Pancreas (tissue), 10 donors: ENCODE data around the gene WDPCP. TPM values are rescaled to one million over a fixed set of nuclear protein-coding genes. Genes with fewer than 3 reads are reported as not detected.

Experiments
- ATAC-seq, 4 donors: fragments of 200-7000 bp; cut with Tn5 transposase; one replicate each; pipeline versions ENCODE4 v1.8.0 to v1.9.1; 2020; ENCODE audit warnings: mild to moderate bottlenecking in 4 of 4, moderate library complexity in 4 of 4
- DNase-seq, 6 donors: peaks; one replicate each; pipeline ENCODE4 v3.0.0-alpha.2; 2020
- FAIRE-seq: peaks from 2 replicates; lab custom pipeline; 2012; peaks lifted over from hg19 to GRCh38; lab: Jason Lieb, UNC
- H3K27ac ChIP-seq, 4 donors: fragments of 200-600 bp; sonication (generic); 1 replicate in 3 of 4; 2 replicates in 1 of 4; pipeline versions ENCODE4 v1.5.0 to v1.8.0; 2020
- H3K27me3 ChIP-seq, 4 donors: fragments of 200-600 bp; one replicate each; pipeline ENCODE4 v1.8.0; 2021
- H3K36me3 ChIP-seq, 3 donors: fragments of 200-600 bp; sonication (generic) in 1 of 3; one replicate each; pipeline versions ENCODE4 v1.5.0 to v1.8.0; 2020 to 2021
- H3K4me1 ChIP-seq, 3 donors: fragments of 200-600 bp; one replicate each; pipeline ENCODE4 v1.8.0; 2021
- H3K4me3 ChIP-seq, 4 donors: fragments of 200-600 bp; sonication (generic) in 2 of 4; one replicate each; pipeline versions ENCODE4 v1.5.0 to v1.8.0; 2020 to 2021
- H3K9me3 ChIP-seq, 4 donors: fragments of 200-600 bp; one replicate each; pipeline ENCODE4 v1.8.0; 2021
- WGBS, 2 donors: extraction: QIAGEN DNeasy Blood & Tissue Kit; methylation state at CpG; one replicate each; pipeline ENCODE4 v1.1.7; 2013; 5-methylcytosine and 5-hydroxymethylcytosine counted together
- intact Hi-C, 3 donors: fragments of 100-400 bp; cut with DNase I; formaldehyde crosslinking; loops; one replicate each; pipeline versions ENCODE4 v1.11.1 to v1.14.2; 2022
- polyA plus RNA-seq, 2 donors: library from polyadenylated mRNA; stranded (reverse); fragments of 200-250 nt; gene quantifications; one replicate each; pipeline ENCODE4 v1.2.3, GENCODE V29; 2013
- total RNA-seq, 6 donors: library from RNA; stranded (reverse); fragmentation: NEBNext Ultra II Directional in 4 of 6; extraction: Animal tissue kit (Norgen Biotek cat#: 25700) in 4 of 6; gene quantifications; one replicate each; pipeline versions ENCODE4 v1.2.1 to v1.2.4, GENCODE V29; 2021 to 2023
- TF ChIP-seq, protein P1 (sequence below), 4 donors: fragments of 200-600 bp; sonication (generic) in 3 of 4; IDR thresholded peaks; one replicate each; pipeline versions ENCODE4 v1.5.0 to v1.8.0; 2021; ENCODE audit warnings: antibody characterized with exemption in 4 of 4
- donor health status: healthy with polysubstance abuse.
- donor health status: DM: no; HTN: no; CAD: no; lungs with moderate emphysema.
- donor health status: DM: no; HTN: no; CAD: no.
- donor health status: control.
- donor health status: control.
- donor health status: Bipolar disorder and iron deficiency.
- donor health status: DM: yes; HTN: yes; CAD: no.
- donor health status: DM: no; HTN: no; CAD: no.
- donor health status: DM: no; HTN: no; CAD: no.
- donor health status: DM: yes; HTN: yes; CAD: no.

Gene WDPCP
- total and polyA plus RNA-seq, 8 donors, result 1.9 to 6.1 (median 4.2) TPM

GRCh38 chr2:63071664-63072063 lies 516.6 kb downstream of the WDPCP start:
- DNase-seq, result no peak
- WGBS, 2 donors, result 81 to 88% methylated on average over 2 of the region's 2 CpGs
- intact Hi-C loops, result no loop called here
- no peaks in the 10 kb centered on the region for H3K4me1 ChIP-seq
- no peak for FAIRE-seq
- peaks cover 0 to 4% (median 2%) of the 10 kb centered on the region in 4 donors for H3K27me3 ChIP-seq
- no peaks in the 10 kb centered on the region for H3K9me3 ChIP-seq
- no peak for ATAC-seq
- no peaks in the 10 kb centered on the region for H3K36me3 ChIP-seq
- TF ChIP-seq, protein P1, sequence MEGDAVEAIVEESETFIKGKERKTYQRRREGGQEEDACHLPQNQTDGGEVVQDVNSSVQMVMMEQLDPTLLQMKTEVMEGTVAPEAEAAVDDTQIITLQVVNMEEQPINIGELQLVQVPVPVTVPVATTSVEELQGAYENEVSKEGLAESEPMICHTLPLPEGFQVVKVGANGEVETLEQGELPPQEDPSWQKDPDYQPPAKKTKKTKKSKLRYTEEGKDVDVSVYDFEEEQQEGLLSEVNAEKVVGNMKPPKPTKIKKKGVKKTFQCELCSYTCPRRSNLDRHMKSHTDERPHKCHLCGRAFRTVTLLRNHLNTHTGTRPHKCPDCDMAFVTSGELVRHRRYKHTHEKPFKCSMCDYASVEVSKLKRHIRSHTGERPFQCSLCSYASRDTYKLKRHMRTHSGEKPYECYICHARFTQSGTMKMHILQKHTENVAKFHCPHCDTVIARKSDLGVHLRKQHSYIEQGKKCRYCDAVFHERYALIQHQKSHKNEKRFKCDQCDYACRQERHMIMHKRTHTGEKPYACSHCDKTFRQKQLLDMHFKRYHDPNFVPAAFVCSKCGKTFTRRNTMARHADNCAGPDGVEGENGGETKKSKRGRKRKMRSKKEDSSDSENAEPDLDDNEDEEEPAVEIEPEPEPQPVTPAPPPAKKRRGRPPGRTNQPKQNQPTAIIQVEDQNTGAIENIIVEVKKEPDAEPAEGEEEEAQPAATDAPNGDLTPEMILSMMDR (IDR thresholded peaks at IDR 0.05), result no peak
- H3K4me3 ChIP-seq, result no peak overlapping the region
- H3K27ac ChIP-seq, result no peak overlapping the region

Other genes with a start within 250 kb of the WDPCP start
- 10 to 100 TPM; 35.4 to 63.6 (median 50.1) TPM for gene MDH1, start 486 bp upstream of the WDPCP start, total RNA-seq
- gene MDH1, start 486 bp upstream of the WDPCP start, polyA plus RNA-seq, result 100 to 1,000 TPM in 1 of 2 donors, 10 to 100 TPM in 1; 85.2 to 104 TPM